Testis (tissue), 3 donors: ENCODE results near the gene ZFP57. TPM values are rescaled to one million over a fixed set of nuclear protein-coding genes. Genes with fewer than 3 reads are reported as not detected.
"Not testable (repeated sequence)": the region's sequence is repeated elsewhere in the genome, so short reads cannot be mapped to it uniquely, and the experiment has no call there.

Experiments
- DNase-seq: peaks from one replicate; pipeline ENCODE4 v3.0.0-alpha.2; 2019
- H3K27ac ChIP-seq, 2 donors: fragments of 200-600 bp; sonication (generic); one replicate each; pipeline ENCODE4 v1.5.1; 2019
- H3K27me3 ChIP-seq: fragments of 200-600 bp; sonication (generic); one replicate; pipeline ENCODE4 v1.5.1; 2019
- H3K36me3 ChIP-seq: fragments of 200-600 bp; sonication (generic); one replicate; pipeline ENCODE4 v1.5.1; 2017; ENCODE audit warnings: low read depth; ENCODE audit errors: missing control alignments
- H3K4me1 ChIP-seq: fragments of 200-600 bp; sonication (generic); one replicate; pipeline ENCODE4 v1.5.1; 2019
- H3K4me3 ChIP-seq, 2 donors: fragments of 200-600 bp; sonication (generic); one replicate each; pipeline ENCODE4 v1.5.1; 2017 to 2019
- H3K9me3 ChIP-seq: fragments of 200-600 bp; sonication (generic); one replicate; pipeline ENCODE4 v1.5.1; 2017
- POLR2A ChIP-seq: fragments of 450-650 bp; IDR thresholded peaks from one replicate; pipeline ENCODE4 v1.6.1; 2017; ENCODE audit warnings: antibody characterized with exemption, mild to moderate bottlenecking, moderate library complexity
- WGBS, 2 donors: methylation state at CpG; one replicate each; pipeline ENCODE4 v1.1.5; 2018; 5-methylcytosine and 5-hydroxymethylcytosine counted together
- intact Hi-C: fragments of 100-400 bp; cut with DNase I; formaldehyde crosslinking; loops from one replicate; pipeline ENCODE4 v1.15.1; 2023; ENCODE audit warnings: low total_unique reads
- polyA plus RNA-seq: library from polyadenylated mRNA; stranded (reverse); fragments of 350-450 nt; fragmentation: Illumina TruSeq; extraction: RNeasy Lipid Tissue Mini Kit (QIAGEN cat#74804); gene quantifications from one replicate; pipeline ENCODE4 v1.2.3, GENCODE V29; 2014; ENCODE audit warnings: low read depth, low replicate concordance; ENCODE audit not compliant: insufficient read depth
- total RNA-seq, 2 donors: library from RNA; depleted of rRNA; stranded (reverse); fragments of >200 nt; gene quantifications; one replicate each; pipeline ENCODE4 v1.2.3, GENCODE V29; 2016
- TF ChIP-seq, protein P1 (sequence below), 3 experiments: fragments of 450-650 bp in 2 of 3; fragments of 200-600 bp in 1 of 3; sonication (generic) in 1 of 3; IDR thresholded peaks; one replicate each; pipeline ENCODE4 v1.5.1; 2016 to 2019; ENCODE audit warnings: antibody characterized with exemption in 3 of 3, mild to moderate bottlenecking in 2 of 3, moderate library complexity in 1 of 3

Gene ZFP57
- total and polyA plus RNA-seq, 3 donors from 2014 or later = 0.91 to 1.6 (median 1.4) TPM

DNA sequence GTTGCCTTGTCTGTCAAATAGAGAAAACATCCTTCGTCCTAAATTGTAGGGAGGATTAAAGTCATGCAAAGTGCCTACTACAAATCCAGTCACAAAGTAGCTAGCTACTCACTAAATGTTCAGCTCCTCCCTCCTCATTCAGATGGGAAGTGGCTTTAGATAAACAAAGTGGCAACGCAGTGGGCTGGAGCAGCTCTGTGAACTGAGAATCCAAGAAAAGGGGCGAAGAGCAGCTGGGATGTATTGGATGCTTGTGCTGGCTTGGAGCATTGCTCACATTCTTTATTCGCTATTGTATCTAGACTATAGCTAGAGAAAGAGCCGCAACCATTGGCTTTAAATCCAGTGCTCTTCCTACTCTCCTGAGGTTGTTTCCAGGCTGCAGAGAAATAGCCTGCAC lies 13.8 kb downstream of the ZFP57 start:
- intact Hi-C loops = no loop called here
- Histone ChIP-seq H3K9me3 (no peaks in the 10 kb centered on the region), H3K4me1 (no peaks in the 10 kb centered on the region), H3K4me3 (no peak overlapping the region), H3K36me3 (no peaks in the 10 kb centered on the region), H3K27me3 (no peaks in the 10 kb centered on the region), H3K27ac (no peak overlapping the region)
- DNase-seq = no peak
- WGBS, 2 donors = 35 to 45% methylated on average over 5 of the region's 5 CpGs
- TF ChIP-seq, protein P1, sequence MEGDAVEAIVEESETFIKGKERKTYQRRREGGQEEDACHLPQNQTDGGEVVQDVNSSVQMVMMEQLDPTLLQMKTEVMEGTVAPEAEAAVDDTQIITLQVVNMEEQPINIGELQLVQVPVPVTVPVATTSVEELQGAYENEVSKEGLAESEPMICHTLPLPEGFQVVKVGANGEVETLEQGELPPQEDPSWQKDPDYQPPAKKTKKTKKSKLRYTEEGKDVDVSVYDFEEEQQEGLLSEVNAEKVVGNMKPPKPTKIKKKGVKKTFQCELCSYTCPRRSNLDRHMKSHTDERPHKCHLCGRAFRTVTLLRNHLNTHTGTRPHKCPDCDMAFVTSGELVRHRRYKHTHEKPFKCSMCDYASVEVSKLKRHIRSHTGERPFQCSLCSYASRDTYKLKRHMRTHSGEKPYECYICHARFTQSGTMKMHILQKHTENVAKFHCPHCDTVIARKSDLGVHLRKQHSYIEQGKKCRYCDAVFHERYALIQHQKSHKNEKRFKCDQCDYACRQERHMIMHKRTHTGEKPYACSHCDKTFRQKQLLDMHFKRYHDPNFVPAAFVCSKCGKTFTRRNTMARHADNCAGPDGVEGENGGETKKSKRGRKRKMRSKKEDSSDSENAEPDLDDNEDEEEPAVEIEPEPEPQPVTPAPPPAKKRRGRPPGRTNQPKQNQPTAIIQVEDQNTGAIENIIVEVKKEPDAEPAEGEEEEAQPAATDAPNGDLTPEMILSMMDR (IDR thresholded peaks at IDR 0.05) = no peak
- TF ChIP-seq POLR2A = no peak

DNA sequence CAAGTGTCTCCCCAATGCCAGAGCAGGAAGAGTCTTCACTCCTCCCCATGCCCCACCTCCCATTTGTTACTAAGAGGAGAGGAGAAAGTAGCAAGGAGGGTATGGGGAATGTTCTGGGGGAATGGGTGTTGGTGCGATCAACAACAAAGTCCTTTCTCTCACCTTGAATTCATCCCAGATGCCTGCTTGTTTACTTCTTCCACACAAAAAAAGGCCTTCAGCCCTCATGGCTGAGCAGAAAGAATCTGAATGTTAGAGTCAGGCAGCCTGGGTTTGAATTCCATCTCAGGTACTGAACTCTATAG lies 14.2 kb downstream of the ZFP57 start:
- no peak overlapping the region for H3K4me3 ChIP-seq
- TF ChIP-seq POLR2A = no peak
- no peaks in the 10 kb centered on the region for H3K4me1 ChIP-seq
- no peaks in the 10 kb centered on the region for H3K36me3 ChIP-seq
- no peak overlapping the region for H3K27ac ChIP-seq
- no peaks in the 10 kb centered on the region for H3K27me3 ChIP-seq
- intact Hi-C loops = no loop called here
- no peaks in the 10 kb centered on the region for H3K9me3 ChIP-seq
- no peak for DNase-seq
- WGBS, 2 donors = 79 to 88% methylated on average over 1 of the region's 1 CpG

DNA sequence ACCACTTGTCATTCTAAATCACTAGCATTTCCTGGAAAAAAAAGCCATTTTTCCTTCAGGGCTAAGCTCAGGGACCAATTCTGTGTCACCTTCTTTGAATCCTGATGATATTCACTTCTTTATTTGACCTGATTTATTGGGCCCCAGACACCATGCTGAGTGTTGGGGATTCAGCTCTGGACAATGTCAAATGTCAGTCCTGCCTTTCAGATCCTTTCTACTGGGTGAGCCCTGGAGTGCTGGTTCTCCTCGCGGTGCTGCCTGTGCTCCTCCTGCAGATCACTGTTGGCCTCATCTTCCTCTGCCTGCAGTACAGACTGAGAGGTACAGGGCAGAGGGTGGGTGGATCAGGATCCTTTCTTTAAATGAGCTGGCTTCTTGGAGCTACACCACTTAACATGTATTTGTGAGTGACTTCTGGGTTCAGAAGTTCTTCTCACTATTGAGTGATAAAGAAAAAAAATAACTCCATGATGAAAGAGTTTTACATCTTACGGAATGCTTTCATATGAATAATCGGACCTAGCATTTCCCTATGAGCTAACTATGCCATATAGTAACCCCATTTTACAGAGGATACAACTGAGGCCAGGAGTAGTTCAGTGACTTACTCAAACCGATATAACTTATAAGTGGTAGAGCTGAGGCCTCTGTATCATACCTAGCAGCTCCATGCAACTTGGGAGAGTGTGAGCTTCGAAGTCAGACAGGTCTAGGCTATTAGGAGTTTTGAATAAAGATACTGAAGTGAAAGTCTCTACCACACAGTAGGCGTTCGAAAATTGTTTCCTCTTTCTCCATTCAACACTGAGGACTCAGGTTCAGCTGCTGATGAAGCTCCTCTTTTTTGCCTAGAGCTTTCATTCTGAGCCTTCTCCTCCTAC lies 14.8 kb downstream of the ZFP57 start:
- no peaks in the 10 kb centered on the region for H3K9me3 ChIP-seq
- H3K27ac ChIP-seq = no peak overlapping the region
- no peak overlapping the region for H3K4me3 ChIP-seq
- TF ChIP-seq, protein P1 (IDR thresholded peaks at IDR 0.05) = no peak
- no peak for TF ChIP-seq POLR2A
- WGBS, 2 donors = 80 to 82% methylated on average over 8 of the region's 8 CpGs
- H3K27me3 ChIP-seq = no peaks in the 10 kb centered on the region
- intact Hi-C loops = no loop called here
- no peaks in the 10 kb centered on the region for H3K36me3 ChIP-seq
- no peaks in the 10 kb centered on the region for H3K4me1 ChIP-seq
- DNase-seq = no peak

DNA sequence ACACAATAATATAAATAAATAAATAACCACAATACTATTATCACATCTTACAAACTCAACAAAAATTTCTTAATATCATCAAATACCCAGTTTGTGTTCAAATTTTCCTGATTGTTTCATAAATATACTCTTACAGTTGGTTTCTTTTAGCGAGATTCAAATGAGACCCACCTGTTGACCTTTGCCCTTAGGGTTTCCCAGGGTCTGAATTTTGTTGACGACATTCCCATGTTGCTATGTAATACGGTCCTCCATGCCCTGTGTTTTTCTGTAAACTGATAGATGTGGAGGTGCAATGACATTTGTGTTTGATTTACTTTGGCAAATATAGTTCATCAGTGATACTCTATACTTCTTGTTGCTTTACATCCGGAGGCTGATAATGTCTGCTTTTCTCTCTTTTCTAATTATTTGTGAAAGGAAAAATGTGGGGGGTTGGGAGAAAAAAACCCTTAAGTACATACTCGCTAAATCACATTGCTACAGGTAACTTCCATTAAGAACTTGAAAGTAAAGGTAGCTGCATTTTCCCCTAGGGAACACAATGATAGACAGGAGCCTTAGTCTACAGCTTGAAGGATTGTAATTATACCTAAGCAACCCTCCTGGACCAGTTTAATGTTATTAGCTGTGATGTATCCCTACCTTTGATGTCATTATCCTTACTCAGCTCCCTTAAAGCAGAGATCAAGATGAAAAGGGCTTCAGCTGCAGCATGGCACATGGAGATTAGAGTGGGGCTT lies 17.5 kb downstream of the ZFP57 start:
- no peaks in the 10 kb centered on the region for H3K9me3 ChIP-seq
- intact Hi-C loops = no loop called here
- WGBS, 2 donors = 69 to 79% methylated on average over 5 of the region's 5 CpGs

DNA sequence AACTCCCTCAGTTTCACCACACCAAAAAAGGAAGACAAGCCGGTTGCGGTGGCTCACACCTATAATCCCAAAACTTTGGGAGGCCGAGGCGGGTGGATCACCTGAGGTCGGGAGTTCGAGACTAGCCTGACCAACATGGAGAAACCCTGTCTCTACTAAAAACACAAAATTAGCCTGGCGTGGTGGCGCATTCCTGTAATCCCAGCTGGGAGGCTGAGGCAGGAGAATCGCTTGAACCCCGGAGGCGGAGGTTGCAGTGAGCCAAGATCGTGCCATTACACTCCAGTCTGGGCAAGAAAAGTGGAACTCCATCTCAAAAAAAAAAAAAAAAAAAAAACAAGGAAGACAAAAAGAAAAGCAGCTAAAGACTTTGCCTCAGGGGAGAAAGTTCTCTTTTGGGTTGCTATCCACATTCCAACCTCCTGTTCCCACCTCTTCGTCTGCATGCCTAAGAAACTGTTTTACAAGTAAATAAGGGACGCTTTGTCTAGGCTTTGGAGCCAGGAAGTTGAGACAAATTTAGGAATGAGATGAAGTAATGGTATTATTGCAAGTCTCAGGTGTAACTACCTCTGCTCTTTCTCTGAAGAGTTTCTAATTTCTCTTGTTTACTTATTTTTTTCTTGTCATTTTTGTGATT lies 19.3 kb downstream of the ZFP57 start:
- H3K27me3 ChIP-seq, H3K36me3 ChIP-seq, DNase-seq, H3K4me1 ChIP-seq, H3K4me3 ChIP-seq, H3K27ac ChIP-seq, intact Hi-C loops, H3K9me3 ChIP-seq: not testable (repeated sequence)
- WGBS, 2 donors = 58 to 62% methylated on average over 14 of the region's 14 CpGs

More for the DNA sequence above, 17.5 kb downstream of the ZFP57 start:
- Histone ChIP-seq H3K27ac (no peak overlapping the region), H3K4me3 (no peak overlapping the region), H3K36me3 (no peaks in the 10 kb centered on the region), H3K27me3 (no peaks in the 10 kb centered on the region), H3K4me1 (no peaks in the 10 kb centered on the region)
- TF ChIP-seq POLR2A = no peak
- TF ChIP-seq, protein P1 (IDR thresholded peaks at IDR 0.05) = no peak
- DNase-seq = no peak
